ENCODE results near the gene IMMT.
A peak's percentile ranks its signal among the peaks of the same experiment; 100 is the strongest.

Gene IMMT

DNA sequence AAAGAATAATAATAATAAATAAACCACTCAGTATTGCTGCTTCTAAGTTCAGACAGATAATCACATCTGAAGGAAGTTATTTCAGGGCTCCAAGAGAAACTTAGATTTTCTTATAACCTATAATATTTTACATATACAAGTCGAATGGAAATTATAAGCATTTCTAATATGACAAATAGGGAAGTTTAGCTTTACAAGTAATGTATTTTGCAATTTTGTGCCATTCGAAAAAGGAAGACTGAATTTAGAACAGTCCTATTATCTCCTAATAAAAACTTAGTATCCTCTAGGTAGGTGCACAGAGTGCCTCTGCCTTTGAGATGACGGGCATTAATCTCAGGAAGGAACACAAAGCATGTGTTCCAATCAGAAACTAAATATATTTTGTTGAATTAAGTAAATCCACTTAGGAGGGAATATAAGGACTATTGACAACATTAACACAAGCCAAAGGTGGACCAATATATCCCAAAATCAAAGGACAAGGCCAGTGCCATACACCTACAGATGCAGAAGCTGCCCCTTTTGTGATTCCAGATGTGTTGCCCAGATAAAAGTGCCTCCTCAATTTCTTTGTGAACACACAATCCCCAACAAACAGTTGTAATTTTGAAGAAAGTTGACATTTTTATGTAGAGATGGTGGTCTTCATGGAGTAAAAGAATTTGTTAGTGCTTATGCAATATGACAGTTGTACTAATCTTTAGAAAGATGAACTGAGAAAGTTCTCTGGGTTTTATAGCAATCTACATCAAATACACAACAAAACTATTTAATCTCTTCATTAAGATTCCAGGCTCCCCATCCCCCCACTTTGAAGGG, 52.6 kb downstream of the IMMT start:
- DNase-seq (ENCODE audit: low spot score): no peak

DNA sequence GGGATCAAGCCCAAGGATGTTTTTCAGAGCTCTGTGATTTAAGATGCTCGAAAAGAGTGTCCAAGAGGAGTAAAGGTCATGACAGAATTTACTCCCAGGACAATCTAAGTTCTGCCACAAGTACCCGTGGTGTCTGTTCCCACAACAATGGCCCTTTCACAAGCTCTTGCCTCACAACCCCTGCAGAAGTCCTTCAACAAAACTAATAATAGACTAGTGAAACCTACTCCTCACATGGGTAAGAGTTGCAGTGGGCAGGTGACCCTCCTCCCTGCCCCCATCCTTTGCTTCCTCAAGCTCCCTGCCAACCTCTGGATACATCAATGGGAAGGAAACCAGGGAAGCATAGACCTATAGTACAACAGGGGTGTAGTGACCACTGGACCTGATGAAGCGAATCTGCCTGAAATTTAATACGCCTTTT, 54.3 kb downstream of the IMMT start:
- no peak for DNase-seq (ENCODE audit: low spot score)

DNA sequence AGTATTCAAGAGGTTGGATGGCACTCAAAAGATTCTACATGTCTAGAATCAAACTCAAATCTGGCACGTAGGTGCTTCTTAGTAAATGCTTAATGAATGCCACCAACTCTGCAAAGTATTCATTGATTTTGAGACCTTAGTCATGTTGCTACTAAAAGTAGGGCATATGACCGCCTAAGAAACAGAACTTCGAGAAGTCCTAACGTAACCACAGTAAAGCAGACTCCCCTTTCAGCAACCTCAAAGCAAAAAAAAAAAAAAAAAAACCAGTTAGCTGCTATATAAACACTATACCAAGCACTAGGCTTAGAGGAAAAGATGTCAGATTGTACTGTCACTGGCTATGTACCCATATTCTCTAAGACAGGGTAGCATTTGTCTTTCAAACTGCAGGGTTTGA, 55.3 kb downstream of the IMMT start:
- peak; percentile 2 for DNase-seq (ENCODE audit: low spot score)

DNA sequence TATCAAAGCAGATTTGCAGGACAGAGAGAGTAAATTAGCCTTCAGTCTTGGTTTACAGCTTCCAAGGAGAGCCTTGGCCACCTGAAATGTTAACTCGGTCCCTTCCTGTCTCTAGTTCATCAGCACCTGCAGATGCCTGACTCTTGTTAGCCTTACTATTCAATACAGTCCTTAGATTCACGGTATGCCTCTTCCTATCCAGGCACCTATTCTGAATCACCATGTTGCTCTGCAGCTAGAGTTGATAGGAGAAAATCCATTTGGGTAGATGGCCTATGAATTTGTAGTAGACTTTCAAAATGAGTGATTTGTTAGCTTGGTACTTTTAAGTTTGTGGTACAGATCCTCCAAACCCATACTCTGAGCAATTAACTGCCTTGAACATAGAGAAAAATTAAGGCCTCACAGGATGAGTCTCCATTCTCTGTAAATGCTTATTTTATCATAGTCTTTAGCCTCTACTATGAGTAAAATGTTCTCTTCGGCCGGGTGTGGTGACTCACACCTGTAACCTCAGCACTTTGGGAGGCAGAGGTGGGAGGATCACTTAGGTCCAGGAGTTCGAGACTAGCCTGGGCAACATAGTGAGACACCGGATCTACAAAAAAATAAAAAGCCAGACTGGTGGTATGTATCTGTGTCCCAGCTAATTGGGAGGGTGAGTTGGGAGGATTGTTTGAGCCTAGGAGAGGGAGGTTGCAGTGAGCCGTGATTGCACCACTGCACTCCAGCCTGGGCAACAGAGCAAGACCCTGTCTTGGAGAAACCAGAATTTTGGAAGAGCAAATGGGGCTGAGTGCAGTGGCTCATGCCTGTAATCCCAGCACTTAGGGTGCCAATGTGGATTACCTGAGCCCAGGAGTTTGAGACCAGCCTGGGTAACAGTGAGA, 56.3 kb downstream of the IMMT start:
- no peak for DNase-seq (ENCODE audit: low spot score)

DNA sequence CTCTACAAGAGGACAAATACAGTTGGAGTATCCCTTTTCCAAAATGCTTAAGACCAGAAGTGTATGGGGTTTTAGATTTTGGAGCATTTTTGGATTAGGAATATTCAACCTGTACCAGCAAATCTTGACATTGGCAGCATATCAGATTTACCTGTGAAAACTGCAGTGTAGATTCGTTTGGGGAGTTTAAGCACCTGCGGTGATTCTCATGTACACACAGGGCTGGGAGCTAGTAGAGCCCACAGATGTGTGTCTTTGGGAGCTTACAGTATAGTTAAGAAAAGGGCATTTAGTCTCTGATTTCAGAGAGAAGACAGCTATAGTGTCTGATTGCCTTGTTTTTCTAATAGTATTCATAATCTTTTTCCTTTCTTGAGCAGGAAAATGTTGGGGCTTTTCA, 59.1 kb downstream of the IMMT start:
- DNase-seq (ENCODE audit: low spot score): no peak

DNA sequence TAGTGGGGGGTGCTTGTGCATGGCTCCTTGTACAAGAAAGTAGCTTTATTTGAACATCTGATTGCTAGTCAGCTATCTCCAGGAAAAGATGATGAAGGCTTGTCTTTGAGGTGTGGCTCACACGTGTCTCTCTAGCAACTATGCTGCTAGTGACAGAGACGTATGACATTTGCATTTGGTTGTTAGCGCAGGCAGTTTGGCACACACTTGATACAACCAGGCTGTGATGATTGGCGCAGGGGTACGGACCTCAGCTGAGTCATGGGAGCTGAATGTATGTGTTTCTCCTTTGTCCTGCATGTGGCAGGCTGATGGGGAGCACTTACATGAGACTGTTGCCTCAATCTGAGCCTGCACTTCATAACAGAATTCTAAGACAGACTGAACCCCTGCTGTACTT, 59.6 kb downstream of the IMMT start:
- DNase-seq (ENCODE audit: low spot score): no peak

DNA sequence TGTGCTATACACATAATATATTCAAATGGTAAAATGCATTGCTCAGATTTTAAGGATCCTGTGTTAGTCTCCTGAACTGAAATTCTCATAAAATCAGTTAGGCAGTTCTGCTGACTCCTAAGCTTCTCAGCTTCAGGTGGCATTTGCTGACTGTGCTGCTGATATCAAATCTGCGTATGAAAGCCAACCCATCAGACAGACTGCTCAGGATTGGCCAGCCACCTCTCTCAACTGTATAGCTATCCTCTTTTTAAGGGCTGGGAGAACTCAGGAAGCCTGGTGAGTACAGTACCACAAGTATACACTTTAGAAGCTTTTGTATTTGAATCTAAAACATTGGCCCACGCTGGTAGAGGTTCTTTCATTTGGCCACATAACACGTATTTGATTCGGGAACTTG, 60.6 kb downstream of the IMMT start:
- no peak for DNase-seq (ENCODE audit: low spot score)

DNA sequence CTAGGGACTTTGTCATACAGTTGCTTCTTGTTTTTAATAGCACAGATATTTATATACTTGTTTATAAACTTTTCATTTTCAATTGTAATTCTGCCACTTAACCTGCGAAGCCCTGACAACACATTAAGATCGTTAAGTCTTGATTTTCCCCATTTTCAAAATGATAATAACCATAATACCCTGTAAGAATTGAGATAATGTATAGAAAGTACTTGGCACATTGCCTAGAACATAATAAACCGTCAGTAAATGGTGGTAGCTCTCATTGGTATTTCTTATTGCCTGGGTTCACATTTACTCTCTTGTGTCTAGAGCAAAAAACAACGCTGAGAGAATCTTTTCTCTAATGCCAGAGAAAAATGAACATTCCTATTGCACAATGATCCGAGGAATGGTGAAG, 70.6 kb downstream of the IMMT start:
- DNase-seq (ENCODE audit: low spot score): no peak

DNA sequence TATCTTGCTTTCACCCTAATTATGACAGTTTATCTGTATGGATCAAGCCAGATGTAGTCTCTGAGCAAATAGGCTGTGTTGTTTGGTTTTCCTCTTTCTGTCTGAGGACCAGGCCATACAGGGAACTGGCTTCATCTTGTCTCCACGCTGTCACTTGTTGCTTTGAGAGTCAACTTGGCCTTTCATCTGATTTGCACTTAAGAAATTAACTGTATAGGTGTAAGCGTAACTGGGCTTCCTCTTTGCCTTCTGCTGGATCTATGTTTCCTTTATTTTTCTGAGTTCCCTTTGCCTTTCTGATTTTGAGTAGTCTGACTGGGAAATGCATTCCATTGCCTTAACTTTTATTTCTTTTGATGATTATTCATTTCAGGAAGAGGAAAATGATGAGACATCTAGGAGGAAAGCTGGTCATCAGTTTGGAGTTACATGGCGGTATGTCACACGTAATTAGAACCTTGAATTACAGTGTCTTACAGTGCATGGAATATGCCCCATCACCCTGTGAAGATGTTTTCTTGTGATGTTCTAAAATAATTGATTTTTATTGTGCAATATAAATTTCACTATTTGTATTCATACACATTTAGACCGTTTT, 71.8 kb downstream of the IMMT start:
- no peak for DNase-seq (ENCODE audit: low spot score)

DNA sequence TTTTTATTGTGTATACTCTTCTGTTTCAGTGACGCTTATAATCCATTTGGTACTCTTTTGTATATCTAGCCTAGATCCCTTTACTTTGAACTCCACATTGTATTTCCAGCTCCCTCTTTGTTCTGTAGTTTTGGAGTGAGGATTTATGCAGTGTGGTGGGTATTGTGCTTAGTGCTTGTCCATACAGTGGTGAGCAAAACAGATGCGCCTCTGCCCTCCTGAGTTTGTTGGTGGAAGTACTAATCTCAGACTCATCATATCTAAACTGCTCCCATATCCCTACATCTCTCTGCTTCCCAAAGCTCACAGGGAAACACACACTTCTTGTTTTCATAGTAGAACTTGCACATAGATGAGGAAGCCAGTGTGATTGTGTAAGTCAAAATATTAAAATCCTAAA, 77.1 kb downstream of the IMMT start:
- DNase-seq (ENCODE audit: low spot score): no peak

DNA sequence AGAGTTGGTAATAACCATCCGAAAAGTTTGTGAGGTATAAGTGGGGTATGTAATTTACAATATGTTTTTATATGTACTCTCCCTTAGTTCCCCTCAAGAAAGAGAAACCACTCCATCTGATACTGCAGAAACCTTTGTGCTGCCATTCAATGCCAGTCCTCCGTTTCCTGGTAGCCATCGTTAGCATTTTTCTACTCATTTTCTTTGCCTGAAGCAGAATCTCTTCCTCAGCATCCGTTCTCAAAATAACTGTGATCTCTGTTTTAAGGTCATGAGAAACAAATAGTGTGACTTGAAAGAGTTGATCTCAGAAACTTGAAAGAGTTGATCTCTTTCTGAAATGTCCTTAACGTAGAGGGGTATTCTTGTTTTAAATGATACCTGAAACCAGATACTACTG, 88.2 kb downstream of the IMMT start:
- DNase-seq (ENCODE audit: low spot score): no peak

DNA sequence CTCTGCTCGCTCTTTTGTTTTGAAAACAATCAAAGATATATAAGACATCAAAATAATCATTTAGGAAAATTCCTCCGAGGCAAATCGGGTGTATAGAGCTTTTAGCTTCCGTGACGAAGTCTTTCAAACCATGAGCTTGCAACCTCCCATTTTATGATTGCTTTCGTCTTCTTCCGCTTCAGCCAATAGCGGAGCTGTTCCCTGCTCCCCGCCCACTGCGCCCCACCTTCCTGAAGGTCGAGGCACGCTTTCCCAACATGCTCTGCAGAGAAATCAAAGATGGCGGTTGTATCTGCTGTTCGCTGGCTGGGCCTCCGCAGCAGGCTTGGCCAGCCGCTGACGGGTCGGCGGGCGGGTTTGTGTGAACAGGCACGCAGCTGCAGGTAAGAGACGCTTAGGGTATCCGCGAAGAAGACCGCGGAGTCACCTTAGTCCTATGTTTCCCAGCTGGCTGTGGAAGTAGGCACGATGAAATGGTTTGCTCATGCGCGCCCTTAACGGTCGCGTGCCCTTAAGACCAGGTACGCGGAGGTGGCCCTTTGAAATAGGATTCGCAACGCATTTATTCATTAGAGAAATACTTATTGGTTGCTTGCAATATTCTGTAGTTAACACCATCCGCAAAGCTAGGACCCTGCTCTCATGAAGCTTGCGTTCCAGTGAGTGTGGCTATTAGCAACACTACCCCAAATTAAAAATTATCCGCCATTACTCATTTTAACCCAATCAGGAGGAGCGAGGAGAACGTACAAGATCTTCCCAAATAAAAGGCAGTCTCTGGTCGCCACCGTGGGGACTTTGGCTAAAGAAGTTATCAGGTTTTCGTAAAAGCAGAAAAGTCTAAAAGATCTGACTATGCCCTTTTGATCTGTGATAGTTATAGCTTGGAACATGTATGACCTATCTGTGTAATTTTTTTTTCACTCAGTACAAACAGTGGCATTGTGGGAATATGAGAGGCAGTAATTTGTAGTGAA, 89.0 kb downstream of the IMMT start, which contains the start of gene PTCD3:
TSS of gene PTCD3 (plus strand) at position 267 of the 977 bp plus-strand sequence. CDS start at position 280, 13 bp downstream.
- peak; percentile 91 for DNase-seq (ENCODE audit: low spot score)

DNA sequence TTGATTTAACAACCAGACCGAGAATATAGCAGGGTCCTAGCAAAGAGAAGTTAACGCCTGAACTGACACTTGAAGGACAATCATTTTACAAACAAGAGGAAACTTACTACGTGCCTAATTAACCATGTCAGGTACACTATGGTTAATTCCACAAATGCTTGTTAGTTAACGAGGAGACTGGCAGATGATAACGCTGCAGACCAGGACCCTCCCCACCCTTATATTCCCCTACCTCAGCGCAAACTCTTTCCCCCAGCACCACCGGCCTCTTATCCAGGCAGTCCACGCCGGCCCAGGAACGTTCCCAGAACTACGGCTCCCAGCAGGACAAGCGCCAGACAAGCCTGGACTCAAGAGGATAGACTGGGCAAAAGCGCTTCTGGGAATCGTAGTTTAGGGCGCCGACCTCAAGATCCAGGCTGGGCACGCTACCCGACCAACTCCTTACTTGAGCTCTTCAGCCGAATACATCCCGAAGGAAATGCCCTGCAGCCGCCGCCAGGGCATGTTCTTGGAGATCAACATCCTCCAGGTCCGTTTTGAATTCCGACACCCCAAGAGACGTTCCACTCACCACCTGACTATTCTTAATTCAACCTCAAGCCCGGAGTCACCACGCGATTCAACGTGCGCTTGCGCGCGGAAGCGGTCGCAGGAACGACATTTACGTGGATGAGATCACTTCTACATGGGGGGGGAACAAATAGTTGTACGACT, 89.9 kb downstream of the IMMT start, which contains the start of gene POLR1A:
TSS of gene POLR1A (minus strand) at position 635 of the 717 bp plus-strand sequence. CDS start at position 525, 110 bp downstream.
- DNase-seq (ENCODE audit: low spot score): peak; percentile 79

DNA sequence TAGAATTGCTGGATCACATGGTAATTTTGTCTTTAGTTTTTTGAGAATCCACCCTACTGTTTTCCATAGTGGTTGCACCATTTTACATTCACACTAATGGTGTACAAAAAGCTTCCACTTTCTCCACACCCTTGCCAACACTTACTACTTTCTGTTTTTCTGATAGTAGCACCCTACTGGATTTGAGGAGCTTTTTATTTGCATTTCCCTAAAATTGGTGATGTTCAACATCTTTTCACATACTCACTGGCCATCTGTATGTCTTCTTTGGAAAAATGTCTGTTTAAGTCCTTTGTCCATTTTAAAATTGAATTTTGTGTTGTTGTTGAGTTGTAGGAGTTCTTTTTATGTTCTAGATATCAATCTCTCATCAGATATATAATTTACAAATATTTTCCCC, 93.1 kb downstream of the IMMT start:
- no peak for DNase-seq (ENCODE audit: low spot score)

DNA sequence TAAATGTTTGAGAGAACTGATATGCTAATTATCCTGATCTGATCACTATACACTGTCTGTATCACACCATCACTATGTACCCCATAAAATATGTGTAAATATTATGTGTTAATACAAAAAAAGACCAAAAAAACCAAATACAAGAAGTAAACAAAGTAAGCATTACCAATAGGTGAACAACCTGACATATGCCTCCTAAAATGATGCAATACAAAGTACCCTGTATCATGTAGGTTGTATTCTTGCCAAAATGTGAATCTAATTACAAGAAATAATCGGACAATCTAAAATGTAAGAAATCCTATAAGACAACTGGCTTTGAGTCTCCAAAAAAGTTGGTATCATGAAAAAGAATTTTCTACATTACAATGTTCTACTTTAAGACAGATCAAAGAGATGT, 97.3 kb downstream of the IMMT start:
- no peak for DNase-seq (ENCODE audit: low spot score)

DNA sequence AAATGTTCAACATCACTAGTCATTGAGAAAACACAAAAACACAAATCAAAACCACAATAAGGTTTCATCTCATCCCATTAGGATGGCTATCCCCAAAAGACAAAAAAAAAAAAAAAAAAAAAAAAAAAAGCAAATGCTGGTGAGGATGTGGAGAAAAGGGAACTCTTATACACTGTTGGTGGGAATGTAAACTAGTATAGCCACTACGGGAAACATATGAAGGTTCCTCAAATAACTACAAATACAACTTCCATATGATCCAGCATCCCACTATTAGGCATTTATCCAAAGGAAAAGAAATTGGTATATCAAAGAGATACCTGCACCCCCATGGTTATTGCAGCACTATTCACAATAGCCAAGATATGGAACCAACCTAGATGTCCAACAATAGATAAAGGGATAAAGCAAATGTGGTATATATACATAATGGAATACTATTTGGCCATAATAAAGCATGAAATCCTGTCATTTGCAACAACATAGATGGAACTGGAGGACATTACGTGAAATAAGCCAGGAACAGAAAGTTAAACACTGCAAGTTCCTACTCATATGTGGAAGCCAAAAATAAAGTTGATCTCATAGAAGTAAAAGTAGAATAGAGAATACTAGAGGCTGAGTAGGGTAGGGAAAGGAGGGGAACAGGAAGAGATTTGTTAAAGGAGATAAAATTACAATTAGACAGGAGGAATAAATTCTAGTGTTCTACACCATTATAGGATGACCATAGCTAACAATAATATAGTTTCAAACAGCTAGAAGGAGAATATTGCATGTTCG, 98.0 kb downstream of the IMMT start:
- DNase-seq (ENCODE audit: low spot score): no peak

DNA sequence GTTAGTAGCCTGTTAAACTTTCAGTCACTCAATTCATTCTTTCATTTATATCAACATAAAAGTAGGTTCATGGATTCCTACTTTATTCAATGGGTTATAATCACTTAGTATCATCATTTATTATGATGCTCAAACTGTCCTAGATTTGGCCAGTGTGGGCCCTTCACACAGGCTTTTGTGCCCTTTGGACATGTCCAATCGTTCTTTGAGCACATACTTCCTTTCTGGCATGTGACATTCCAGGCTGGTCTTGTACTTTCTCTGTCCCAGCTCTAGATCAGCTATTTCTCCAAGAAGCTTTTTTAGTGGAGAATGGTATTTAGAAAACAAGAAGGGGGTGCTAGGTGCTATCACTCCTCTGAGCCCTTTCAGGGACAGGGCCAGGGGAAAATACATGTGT, 101.0 kb downstream of the IMMT start:
- no peak for DNase-seq (ENCODE audit: low spot score)

Data from CD4-positive, alpha-beta T cell treated with Interleukin-6 at 100 ng/mL for 8 hours (primary cell).